Activated T-cell treated with anti-CD3 and anti-CD28 coated beads, Interleukin-2, amount 50 U/mL, for 1 hour (primary cell): ENCODE data around the gene SLC22A4.

Source experiments
- DNase-seq: peaks from one replicate; pipeline ENCODE4 v3.0.0-alpha.2; 2020

SLC22A4 gene

GRCh38 chr5:132263548-132264261, 30.5 kb upstream of the SLC22A4 start:
- DNase-seq, result no peak

- no peak for DNase-seq
Measured at GRCh38 chr5:132264546-132265335, 29.5 kb upstream of the SLC22A4 start.

- DNase-seq, result no peak
Measured at GRCh38 chr5:132265336-132266030, 28.7 kb upstream of the SLC22A4 start.

- no peak for DNase-seq
Measured at GRCh38 chr5:132266031-132266835, 28.0 kb upstream of the SLC22A4 start.

GRCh38 chr5:132266836-132267160, 27.4 kb upstream of the SLC22A4 start:
- no peak for DNase-seq

GRCh38 chr5:132267166-132267739, 26.9 kb upstream of the SLC22A4 start:
- DNase-seq, result no peak

- DNase-seq, result no peak
Measured at GRCh38 chr5:132267931-132268768, 26.0 kb upstream of the SLC22A4 start.

- no peak for DNase-seq
Measured at GRCh38 chr5:132268769-132269551, 25.2 kb upstream of the SLC22A4 start.

- DNase-seq, result no peak
Measured at GRCh38 chr5:132269635-132270334, 24.4 kb upstream of the SLC22A4 start.

GRCh38 chr5:132270335-132270665, 23.9 kb upstream of the SLC22A4 start:
- no peak for DNase-seq

- DNase-seq, result no peak
Measured at GRCh38 chr5:132270706-132271105, 23.5 kb upstream of the SLC22A4 start.

- DNase-seq, result peak; percentile 31
Measured at GRCh38 chr5:132271251-132272246, 22.6 kb upstream of the SLC22A4 start.

- peak; percentile 71 for DNase-seq
Measured at GRCh38 chr5:132272311-132273210, 21.6 kb upstream of the SLC22A4 start.

GRCh38 chr5:132273631-132274030, 20.6 kb upstream of the SLC22A4 start:
- DNase-seq, result no peak

- DNase-seq, result no peak
Measured at GRCh38 chr5:132274050-132274792, 20.0 kb upstream of the SLC22A4 start.

- DNase-seq, result no peak
Measured at GRCh38 chr5:132275367-132276220, 18.6 kb upstream of the SLC22A4 start.
